ENCODE data around the gene ELN. TPM values are rescaled to one million over a fixed set of nuclear protein-coding genes. Genes with fewer than 3 reads are reported as not detected.

ELN gene
- total RNA-seq, 4 donors from 2014 or later = 29.0 to 65.7 (median 50.8) TPM

DNA sequence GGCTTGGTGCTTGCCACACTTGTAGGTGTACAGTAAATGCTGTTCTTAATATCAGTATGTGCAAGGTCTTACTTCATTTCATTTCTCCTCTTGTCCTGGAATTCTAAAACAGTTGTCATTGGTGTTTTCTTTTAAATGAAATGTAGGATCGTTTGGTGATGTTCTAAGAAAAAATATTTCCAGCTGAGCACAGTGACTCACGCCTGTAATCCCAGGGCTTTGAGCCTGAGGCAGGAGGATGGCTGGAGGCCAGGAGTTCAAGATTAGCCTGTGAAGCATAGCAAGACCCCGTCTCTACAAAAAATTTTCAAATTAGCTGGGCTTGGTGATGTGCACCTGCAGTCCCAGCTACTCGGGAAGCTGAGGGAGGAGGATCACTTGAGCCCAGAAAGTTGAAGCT lies 32.6 kb upstream of the ELN start:
- no peak for DNase-seq
- WGBS, 2 donors = 66 to 87% methylated on average over 4 of the region's 4 CpGs
- TF ChIP-seq, protein P1, sequence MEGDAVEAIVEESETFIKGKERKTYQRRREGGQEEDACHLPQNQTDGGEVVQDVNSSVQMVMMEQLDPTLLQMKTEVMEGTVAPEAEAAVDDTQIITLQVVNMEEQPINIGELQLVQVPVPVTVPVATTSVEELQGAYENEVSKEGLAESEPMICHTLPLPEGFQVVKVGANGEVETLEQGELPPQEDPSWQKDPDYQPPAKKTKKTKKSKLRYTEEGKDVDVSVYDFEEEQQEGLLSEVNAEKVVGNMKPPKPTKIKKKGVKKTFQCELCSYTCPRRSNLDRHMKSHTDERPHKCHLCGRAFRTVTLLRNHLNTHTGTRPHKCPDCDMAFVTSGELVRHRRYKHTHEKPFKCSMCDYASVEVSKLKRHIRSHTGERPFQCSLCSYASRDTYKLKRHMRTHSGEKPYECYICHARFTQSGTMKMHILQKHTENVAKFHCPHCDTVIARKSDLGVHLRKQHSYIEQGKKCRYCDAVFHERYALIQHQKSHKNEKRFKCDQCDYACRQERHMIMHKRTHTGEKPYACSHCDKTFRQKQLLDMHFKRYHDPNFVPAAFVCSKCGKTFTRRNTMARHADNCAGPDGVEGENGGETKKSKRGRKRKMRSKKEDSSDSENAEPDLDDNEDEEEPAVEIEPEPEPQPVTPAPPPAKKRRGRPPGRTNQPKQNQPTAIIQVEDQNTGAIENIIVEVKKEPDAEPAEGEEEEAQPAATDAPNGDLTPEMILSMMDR (IDR thresholded peaks at IDR 0.05) = no peak
- Histone ChIP-seq H3K4me3 (replicated peaks in 1 of 3) (no peak overlapping the region), H3K9me3 (no peaks in the 10 kb centered on the region), H3K27ac (no peak overlapping the region), H3K27me3 (no peaks in the 10 kb centered on the region), H3K36me3 (no peaks in the 10 kb centered on the region), H3K4me1 (peaks cover 0 to 3% of the 10 kb centered on the region in 2 donors)
- intact Hi-C loops (cut with DNase I) = no loop called here

DNA sequence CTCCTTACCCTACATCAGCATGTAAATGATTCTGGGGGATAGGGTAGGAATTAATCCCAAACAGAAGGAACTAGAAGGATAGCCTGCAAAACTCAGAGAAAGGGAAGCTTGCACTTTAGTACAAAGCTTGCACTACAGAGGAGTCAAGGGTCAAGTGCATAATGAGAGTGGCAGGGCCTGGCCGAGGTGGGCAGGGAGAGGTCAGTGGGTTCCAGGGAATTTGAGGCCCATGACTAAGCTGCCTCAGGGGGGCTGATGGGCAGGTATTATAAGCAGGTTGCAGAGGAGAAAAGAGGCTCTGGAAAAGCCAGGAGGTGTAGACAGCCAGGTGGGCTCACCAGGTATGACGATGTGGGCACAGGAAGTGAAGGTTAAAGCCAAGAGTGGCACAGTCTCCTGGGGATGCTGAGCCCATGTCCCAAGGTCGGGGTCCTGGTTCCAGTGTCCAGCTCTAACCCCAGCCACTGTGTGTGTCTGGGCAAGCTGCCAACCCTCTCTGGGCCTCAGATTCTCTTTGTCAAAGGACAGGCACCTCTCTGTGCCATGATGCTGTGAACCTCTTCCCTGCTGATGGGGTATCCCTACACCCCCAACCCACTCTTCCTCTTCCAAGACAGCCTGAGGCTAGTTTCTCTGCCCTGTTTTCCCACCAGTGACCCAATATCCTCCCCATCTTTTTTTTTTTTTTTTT lies 32.0 kb upstream of the ELN start:
- intact Hi-C loops (cut with DNase I) = no loop called here
- Histone ChIP-seq H3K27me3 (no peaks in the 10 kb centered on the region), H3K4me3 (replicated peaks in 1 of 3) (no peak overlapping the region), H3K36me3 (no peaks in the 10 kb centered on the region), H3K9me3 (no peaks in the 10 kb centered on the region), H3K4me1 (peaks cover 0 to 3% of the 10 kb centered on the region in 2 donors), H3K27ac (no peak overlapping the region)
- 55 to 70% methylated on average over 3 of the region's 3 CpGs for WGBS, 2 donors
- no peak for TF ChIP-seq POLR2A (IDR thresholded peaks at IDR 0.05)
- TF ChIP-seq, protein P1 (IDR thresholded peaks at IDR 0.05) = no peak
- no peak for DNase-seq

DNA sequence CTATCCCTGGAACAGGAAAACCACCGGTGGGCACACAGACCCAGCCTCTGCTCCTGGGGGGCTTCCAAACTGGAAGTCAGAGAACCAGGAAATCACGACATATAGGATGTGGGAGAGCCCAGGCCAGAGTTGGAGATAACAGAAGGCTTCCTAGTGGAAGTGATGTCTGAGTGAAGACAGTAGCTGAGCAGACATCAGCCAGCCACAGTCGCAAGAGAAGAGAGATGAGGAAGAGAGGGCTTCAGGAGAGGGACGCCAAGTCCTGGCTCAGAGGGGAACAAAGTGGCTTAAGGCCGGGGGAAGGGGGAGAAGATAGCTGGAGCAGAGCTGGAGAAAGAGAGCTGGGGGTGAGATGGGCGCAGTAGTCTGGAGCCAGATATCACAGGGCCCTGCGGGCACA lies 30.9 kb upstream of the ELN start:
- TF ChIP-seq, protein P1 (IDR thresholded peaks at IDR 0.05) = no peak
- no peak for TF ChIP-seq POLR2A (IDR thresholded peaks at IDR 0.05)
- no peaks in the 10 kb centered on the region for H3K27me3 ChIP-seq
- no peaks in the 10 kb centered on the region for H3K36me3 ChIP-seq
- DNase-seq = no peak
- H3K27ac ChIP-seq = no peak overlapping the region
- H3K9me3 ChIP-seq = no peaks in the 10 kb centered on the region
- 66 to 71% methylated on average over 7 of the region's 7 CpGs for WGBS, 2 donors
- no peak overlapping the region for H3K4me3 ChIP-seq (replicated peaks in 1 of 3)
- H3K4me1 ChIP-seq = peaks cover 0 to 3% of the 10 kb centered on the region in 2 donors
- intact Hi-C loops (cut with DNase I) = no loop called here

DNA sequence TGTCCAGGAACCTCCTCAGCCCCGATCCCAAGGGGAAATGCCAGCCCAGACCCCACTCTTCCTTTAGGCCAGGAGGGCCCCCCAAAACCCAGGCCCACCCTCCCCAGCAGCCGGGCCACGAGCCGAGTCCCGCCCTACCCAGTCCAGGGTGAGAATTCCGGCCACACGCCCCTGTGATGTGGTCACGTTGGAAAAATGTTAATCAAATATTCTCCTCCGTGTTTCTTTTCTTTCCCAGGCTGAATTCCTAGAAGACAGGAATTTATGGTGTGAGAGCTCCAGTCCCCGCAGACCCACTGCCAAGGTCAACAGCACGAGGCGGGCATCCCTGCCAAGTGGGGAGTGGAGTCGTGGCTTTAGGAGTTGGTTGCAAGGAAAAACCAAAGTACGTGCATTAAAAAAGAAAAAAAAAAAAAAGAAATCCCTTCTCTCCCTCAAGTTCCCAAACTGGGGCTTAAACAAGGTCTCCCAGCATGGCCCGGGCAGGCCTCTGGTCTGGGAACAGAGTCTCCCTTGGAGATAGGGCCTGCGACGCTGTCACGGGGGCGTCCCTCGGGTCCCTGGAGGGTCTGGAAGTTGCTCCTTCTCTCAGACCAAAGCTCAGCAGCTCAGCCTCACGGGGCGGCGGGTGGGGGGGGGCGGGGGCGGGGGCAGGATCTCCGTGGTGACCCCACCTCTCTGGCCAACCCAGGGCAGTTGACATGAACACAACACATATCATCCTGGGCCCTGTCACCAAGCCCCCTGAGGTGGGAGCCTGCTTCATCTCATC lies 28.1 kb upstream of the ELN start:
- no peak overlapping the region for H3K4me3 ChIP-seq (replicated peaks in 1 of 3)
- TF ChIP-seq, protein P1 (IDR thresholded peaks at IDR 0.05) = no peak
- TF ChIP-seq POLR2A (IDR thresholded peaks at IDR 0.05) = no peak
- 69 to 75% methylated on average over 23 to 24 of the region's 26 CpGs for WGBS, 2 donors
- intact Hi-C loops (cut with DNase I) = no loop called here
- no peaks in the 10 kb centered on the region for H3K9me3 ChIP-seq
- H3K27ac ChIP-seq = no peak overlapping the region
- H3K4me1 ChIP-seq = no peaks in the 10 kb centered on the region
- H3K36me3 ChIP-seq = no peaks in the 10 kb centered on the region
- no peaks in the 10 kb centered on the region for H3K27me3 ChIP-seq
- no peak for DNase-seq

DNA sequence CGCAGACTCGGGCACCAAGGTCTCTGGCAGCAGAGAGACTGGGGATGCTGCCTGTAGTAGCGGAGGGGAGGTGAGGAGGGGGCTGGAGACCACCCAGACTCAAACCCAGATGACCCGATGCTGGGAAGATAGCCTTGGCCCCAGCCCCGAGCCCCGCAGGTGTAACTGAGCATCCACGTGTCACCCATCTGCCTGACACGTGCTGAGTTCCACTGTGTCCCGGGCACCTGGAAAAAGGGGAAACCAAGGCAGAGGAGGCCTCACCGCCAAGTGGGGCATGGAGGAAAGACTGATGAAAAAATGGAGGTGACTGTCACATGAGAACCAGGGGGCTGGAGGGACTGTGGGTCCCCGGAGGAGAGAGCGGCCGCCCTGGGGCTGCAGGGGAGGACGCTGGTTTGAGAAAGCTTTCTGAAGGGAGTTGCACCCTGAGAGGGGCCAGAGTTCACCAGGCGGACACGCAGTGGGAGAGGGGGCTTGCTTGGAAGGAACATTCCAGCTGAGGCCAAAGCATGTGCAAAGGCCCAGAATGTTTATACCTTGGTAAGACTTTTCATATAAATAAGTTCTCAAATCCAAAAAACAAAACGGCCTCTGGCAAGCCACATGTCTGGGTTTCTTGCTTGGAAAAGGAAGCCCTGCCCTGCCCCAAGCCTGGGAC lies 27.4 kb upstream of the ELN start:
- Histone ChIP-seq H3K4me1 (no peaks in the 10 kb centered on the region), H3K4me3 (replicated peaks in 1 of 3) (no peak overlapping the region), H3K9me3 (no peaks in the 10 kb centered on the region), H3K36me3 (no peaks in the 10 kb centered on the region), H3K27me3 (no peaks in the 10 kb centered on the region), H3K27ac (no peak overlapping the region)
- WGBS, 2 donors = 86 to 90% methylated on average over 13 to 17 of the region's 17 CpGs
- no peak for DNase-seq
- intact Hi-C loops (cut with DNase I) = no loop called here
- no peak for TF ChIP-seq POLR2A (IDR thresholded peaks at IDR 0.05)
- TF ChIP-seq, protein P1 (IDR thresholded peaks at IDR 0.05) = no peak

All from thyroid gland (tissue), 4 donors.